Fibroblast of skin of right quadriceps (primary cell): ENCODE results near the gene ADH5.
"Not testable (repeated sequence)": the region's sequence is repeated elsewhere in the genome, so short reads cannot be mapped to it uniquely, and the experiment has no call there.

Experiments
- DNase-seq: peaks from one replicate; pipeline ENCODE4 v3.0.0-alpha.2; 2013

The ADH5 gene

DNA sequence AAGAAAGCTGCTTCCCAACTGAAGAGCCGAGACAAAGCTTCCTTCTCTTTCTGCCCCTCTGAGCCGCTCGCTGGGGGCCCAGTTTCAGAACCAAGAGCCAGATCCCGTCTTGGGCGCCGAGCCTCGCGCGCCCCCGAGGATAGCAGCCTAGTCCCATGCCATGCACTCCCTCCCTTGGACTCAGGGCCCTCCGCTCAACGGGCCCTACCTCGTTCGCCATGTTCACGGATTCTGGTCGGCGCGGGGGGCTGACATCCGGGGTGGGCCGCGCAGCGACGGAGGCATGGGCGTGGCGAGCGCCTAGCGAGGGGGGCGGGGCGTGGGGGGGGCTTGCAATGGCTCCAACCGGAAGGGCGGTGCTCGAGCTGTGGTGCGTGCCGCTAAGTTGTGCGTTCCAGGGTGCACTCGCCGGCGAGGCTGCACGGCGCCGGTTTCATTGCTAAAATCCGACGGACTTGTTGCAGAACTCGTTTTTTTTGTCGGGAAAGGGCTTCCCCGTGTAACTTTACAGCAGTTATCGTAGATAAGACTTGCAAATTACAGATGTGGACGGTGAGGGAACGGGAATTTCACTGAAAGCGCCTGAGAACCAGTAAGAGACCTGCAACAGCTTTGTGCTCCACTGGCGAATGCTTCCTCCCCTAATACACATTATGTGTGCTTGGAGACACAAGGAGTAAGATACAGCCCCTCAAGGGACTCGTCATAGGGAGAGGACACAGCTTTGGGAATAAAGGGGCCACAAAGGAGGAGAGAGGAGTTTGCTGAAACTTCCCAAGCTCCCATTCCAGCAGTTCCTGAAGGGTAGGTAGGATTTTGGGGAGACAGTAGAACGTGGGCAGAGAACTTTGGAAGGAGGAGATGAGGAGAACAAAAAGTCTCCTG is at the start of gene ADH5:
ADH5 (minus strand) TSS at position 308 of the 885 bp plus-strand sequence; CDS start at position 220, 88 bp downstream.
- DNase-seq = peak; percentile 88

DNA sequence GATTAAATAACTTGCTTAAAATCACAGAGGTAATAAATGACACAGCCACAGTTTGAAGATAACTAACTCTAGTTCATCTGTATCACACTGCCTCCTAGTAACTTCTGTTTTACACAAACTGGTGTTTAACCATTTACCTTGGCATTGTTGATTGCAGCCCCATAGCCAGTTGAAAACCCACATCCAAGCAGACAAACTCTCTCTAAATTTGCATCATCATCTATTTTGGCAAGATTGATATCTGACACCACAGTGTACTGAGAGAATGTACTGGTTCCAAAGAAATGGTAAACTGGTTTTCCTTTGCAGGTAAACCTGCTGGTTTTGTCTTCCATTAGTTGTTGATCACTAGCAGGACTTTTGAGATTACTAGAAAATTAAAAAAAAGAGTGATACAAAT is 47.7 kb upstream of the ADH5 start:
- DNase-seq = no peak

DNA sequence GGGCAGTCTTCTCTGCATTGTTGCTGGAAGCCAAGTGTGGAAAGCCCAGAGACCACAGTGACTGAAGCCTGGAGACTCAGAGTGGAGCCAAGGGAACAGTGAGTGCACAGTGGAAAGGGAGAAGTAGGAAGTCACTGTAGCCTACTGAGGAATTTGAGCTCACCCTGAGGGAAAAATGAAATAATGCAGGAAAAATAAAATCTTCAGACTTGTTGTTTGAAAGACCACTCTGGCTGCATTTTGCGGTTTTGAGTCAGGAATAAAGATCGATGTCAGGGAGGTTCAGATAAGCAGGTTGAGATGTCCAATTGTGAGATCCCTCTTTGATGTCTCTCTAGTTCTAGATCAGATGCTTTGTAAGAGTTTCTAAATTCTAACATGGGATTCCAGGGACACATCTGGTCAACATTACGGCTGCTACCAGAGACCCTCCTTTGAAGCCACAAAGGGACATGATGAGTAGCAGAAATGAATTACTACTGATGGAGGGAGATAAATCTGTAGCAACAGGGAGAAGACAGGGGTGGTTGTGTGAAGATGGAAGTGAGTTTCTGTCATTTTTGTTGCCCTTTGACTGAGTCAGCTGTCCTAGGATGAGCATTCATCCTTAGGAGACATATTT is 47.1 kb upstream of the ADH5 start:
- DNase-seq = peak; percentile 6

DNA sequence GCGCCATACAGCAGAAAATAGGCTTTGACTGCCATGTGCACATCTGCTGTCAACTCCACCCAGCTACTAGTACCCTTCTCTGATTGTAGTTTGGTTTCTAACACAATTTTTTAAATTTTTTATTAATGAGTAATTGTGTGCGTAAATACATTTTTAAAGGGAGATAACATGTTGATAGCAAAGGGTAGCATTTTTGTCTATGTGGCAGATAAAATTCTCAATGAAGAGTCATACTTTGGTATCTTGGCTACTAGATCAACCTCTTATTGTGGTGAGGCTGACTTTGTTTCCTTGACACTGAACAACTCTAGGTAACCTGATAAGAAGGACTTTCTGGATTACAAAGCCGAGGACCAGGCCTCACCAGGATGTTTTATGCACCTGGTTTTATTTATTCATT is 46.0 kb upstream of the ADH5 start:
- DNase-seq = no peak

DNA sequence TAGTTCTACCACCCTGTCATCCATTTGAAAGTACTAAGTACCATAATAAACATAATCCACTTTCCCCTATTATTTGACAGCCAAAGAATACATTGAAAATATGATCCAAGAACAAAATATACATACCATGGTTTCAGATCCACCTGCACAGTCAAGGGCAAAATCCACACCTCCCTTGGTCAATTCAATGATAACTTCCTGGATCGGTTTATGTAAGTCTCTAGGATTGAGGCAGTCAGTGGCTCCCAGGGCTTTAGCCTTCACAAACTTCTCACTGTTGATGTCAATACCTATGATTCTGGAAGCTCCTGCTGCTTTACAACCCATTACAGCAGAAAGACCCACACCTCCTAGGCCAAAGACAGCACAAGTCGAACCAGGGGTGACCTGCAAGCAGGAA is 42.8 kb upstream of the ADH5 start:
- no peak for DNase-seq

DNA sequence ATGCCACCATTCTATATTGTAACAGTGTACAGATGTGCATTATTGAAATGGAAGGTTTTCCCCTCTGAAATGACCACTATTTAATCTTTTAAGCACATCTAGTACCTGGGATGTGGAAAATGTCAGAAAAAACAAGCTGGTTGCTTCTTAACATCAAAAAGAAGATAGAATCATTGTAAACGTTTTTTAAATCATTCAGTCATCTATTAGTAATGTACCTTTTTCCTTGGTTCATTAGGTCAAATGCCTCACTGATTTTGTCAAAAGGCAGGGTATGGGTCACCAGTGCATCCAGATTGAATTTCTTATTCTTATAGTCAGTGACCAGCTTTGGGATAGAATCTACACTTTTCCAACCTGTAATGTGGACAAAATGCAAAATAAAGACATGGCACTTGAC is 37.8 kb upstream of the ADH5 start:
- no peak for DNase-seq

DNA sequence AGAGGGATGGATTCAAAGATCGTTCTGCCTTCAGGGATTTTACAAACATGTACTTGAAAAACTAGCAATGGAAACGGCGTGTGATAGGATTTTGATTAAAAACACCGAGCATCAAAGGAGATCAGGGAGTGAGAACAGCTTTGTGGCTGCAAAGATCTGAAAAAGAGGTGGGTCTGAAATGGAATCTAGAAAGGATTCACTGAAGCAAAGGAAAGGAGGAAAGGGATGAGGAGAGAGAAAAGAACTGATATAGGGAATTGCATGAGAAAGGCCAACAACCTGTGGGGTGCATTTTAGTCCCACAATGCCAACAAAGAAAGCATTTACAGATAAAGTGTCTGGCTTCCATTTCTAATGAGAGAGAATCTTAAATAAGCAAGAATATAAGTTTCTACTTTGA is 32.4 kb upstream of the ADH5 start:
- no peak for DNase-seq

DNA sequence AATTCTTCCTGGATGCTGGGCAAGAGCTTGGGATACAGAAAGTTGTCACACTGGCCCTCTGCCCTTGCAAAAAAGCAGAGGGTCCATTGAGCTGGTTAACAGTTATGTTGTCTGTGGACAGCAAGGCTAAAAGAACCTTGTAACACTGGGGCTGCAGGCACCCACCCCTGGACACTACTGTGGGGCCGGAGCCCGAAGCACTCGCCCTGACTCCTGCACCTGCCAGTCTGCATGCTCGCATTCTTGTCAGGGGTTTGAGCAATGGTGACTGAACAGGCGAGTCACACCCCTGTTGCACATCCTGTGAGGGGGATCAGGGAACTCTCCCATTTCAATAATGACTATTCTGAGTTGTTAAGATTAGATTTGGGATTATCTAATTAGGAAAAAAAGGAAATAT is 31.9 kb upstream of the ADH5 start:
- DNase-seq = no peak

DNA sequence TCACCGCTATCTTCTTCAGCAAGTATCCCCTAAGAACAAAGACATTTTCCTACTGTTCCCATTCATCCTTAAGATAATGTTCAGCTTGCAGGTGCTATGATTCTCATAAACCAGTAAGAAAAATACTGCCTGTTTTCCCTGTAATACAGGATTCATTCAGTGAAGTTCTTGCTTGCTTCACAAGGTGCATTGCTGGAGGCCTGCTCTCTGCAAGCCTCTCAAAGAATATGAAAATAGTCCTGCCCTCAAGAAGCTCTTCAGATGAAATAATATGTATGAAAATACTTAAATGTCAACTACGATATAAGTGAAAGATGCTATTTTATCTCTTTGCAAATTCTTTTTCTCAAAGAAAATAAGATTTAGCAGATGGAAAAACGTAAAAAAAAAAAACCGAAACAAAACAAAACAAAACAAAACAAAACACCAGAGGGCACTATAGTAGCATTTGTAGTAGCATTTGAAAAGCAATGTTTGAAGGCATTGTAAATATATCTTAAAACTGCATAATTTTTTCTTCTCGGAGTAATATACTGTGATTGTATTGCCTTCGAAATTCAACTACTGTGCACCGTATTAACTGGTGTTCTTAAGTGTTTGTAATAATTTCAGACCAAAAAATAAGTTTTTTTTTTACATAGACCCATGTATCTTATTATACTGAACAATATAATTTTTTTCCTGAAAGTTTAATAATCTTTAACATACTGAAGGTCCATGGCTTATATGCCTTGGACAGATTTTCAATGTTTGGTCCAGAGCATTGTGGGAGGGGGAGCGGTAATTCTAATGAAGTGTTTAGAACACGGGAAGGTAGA is 29.5 kb upstream of the ADH5 start:
- peak; percentile 15 for DNase-seq

DNA sequence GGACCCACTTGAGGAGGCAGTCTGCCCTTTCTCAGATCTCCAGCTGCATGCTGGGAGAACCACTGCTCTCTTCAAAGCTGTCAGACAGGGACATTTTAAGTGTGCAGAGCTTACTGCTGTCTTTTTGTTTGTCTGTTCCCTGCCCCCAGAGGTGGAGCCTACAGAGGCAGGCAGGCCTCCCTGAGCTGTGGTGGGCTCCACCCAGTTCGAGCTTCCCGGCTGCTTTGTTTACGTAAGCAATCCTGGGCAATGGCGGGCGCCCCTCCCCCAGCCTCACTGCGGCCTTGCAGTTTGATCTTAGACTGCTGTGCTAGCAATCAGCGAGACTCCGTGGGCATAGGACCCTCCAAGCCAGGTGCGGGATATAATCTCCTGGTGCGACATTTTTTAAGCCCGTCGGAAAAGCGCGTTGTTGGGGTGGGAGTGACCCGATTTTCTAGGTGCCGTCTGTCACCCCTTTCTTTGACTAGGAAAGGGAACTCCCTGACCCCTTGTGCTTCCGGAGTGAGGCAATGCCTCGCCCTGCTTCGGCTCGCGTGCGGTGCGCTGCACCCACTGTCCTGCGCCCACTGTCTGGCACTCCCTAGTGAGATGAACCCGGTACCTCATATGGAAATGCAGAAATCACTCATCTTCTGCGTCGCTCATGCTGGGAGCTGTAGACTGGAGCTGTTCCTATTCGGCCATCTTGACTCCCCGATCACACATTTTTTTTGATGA is 28.7 kb upstream of the ADH5 start:
- DNase-seq = not testable (repeated sequence)

DNA sequence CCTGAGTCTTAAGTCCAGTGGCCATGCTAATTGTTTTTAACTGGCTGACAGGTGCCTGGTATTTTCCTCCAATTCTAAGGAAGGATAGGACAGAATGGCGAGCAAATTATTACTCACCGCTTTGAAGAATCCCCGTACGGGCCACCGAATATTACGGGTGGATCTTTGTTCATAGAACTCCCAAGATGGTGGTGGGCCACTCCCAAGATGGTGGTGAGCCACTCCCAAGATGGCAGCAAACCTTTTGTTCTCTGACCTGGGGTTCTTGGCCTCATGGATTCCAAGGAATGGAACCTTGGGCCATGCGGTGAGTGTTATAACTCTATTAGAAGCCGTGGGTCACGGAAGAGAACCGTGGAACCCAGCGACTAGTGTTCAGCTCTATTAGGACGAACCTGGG is 20.7 kb upstream of the ADH5 start:
- DNase-seq = not testable (repeated sequence)

DNA sequence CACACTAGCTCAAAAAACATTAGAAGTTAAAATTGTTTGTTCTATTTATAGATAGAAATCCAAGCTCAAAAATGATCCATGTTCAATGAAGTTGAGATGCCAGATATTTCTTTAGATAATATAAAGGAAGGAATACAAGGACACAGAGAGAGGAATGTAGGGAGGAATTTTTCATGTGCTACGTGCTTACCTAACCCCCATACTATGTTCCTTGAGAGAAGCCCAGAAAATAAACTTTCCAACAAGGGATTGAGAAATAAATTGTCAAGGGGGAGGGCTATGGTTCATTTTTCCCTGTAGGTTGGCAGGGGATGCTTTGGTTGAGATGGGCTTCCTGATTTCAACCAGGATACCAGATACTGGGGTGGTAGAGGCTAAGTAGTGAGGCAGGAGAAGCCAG is 15.6 kb upstream of the ADH5 start:
- DNase-seq = peak; percentile 31

DNA sequence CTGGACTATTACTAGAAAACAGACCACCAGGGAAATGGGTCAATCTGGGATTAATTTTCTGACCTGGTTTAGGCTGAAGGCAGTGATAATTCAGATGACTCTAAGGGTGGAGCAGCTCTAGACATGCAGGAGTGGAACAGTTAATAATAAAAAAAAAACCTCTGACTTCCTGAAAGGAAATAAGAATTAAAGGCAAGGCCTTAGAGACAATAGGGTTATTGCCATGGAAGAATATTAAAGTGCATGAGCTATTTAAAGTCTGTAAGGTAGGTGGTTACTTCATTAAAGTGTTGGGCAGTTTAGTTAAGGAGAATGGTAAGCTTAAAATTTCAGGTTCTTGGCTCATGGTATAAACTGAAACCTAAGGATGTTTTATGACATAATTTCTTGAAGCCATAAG is 14.6 kb upstream of the ADH5 start:
- DNase-seq = no peak

DNA sequence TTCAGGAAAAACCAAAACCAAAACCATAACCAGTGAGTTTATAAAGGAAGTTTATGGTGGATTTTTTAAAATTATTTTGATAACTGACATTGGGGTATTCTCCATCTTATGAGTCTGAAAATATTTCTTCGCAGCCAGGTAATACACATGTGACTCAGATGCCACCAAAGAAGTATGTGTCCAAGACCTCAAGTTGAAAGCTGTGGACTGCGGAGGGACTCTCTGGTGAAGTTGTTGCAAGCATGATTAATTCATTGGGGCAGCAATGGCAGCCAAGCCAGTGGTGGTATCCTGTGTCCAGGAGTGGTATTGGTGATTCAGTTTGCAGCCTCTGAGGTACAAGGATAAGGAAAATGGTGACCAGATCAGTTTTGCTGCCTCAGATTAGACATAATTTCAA is 14.0 kb upstream of the ADH5 start:
- no peak for DNase-seq

DNA sequence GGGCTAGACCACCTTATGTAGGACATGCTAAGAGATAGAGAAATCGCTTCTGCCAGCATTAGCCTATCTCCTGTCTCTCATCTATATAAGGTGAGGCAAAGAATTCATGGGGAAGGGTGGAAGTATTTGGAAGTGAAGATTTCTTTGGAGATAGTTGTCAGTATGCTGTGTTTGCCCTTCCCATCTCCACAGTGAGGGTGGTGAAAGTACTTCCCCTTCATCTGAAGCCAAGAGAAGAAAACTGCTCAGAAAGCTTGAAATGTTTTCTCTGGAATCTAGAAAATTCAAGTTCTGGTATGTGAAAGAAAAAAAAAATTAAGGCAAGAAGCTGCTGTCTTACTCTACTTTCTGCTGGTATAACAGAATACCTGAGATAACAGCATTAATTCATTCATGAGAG is 12.3 kb upstream of the ADH5 start:
- peak; percentile 36 for DNase-seq

DNA sequence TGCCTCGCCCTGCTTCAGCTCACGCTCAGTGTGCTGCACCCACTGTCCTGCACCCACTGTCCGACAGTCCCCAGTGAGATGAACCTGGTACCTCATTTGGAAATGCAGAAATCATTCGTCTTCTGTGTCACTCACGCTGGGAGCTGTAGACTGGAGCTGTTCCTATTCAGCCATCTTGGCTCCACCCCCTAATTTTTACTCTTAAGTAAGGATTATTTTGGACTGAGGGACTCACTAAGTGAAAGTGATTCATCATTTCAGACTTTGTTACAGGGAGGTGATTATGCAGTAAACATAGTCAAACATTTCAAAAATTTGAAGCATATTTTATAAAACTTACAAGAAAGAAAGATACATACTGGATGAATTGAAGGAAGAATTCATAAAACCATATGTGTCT is 11.2 kb upstream of the ADH5 start:
- peak; percentile 27 for DNase-seq

DNA sequence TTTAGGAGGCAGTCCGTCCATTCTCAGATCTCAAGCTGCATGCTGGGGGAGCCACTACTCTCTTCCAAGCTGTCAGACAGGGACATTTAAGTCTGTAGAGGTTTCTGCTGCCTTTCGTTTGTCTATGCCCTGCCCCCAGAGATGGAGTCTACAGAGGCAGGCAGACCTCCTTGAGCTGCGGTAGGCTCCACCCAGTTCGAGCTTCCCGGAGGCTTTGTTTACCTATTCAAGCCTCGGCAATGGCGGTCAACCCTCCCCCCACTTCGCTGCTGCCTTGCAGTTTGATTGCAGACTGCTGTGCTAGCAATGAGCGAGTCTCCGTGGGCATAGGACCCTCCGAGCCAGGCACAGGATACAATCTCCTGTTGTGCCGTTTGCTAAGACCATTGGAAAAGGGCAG is 10.7 kb upstream of the ADH5 start:
- DNase-seq = no peak

DNA sequence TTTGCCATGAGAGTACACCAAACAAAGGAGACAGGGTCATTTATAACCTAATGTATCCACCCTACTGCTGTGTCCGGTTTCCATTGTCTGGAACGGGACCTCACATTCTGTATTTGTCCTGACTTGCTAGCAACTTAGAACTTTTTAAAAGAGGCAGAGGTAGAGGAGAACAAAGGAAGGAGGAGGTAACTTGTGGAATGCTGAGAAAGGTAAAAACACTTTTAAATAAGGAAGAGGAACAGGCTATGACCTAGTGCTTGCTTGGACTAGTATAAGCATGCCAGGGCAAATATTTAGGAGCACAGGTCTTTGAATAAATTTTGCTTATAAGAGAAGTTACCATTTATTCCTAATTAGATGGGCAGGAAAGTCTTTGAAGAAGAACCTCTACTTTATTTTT is 3.3 kb upstream of the ADH5 start:
- not testable (repeated sequence) for DNase-seq

DNA sequence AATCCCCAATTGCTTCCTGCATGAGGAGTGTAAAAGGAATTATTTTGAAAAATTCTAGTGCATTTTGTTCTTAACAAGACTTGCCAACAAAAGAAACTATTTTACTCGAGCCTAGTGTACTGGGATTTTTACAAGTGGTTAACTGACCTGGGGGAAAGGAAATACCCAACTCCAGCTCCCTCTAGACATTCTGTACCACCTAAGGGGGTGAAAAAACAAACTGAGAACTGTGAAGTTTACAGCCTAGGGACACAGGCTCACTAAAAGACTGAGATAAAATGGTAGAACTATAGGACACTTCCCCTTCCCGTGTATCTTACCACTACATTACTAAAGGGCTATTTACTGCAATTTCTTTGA is 2.6 kb upstream of the ADH5 start:
- no peak for DNase-seq

DNA sequence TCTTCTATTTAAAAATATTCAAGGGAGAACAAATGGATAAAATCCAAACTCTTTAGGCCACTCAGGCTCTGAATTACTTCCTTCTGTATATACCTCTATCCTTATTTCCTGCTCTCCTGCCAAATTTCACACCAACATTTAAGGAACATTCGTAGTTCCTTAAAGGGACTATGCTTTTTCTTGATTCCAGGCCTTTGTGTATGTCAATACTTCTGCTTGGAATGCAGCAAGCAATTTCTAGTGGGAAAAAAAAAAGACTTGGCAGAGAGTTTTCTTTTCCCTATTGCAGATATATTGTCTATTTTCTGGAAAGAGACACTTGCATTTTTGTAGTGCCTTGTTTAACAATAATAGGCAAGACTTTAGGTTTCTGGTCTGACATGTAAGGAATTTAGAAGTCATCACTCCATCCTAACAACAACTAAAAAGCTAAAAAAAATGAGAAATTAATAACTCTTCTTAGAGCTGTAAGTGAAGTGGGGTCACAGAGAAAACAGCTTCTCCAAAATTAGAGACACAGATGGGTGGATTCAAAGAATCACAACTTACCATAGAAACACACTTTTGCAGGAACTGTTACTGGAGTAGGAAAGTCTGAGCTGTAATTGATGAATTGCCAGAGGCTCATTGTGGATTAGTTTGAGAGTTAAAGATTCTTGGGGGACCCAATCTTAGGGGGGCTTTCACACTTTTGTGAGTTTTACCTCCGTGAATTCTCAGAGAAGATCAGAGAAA is 2.1 kb upstream of the ADH5 start:
- DNase-seq = peak; percentile 26

DNA sequence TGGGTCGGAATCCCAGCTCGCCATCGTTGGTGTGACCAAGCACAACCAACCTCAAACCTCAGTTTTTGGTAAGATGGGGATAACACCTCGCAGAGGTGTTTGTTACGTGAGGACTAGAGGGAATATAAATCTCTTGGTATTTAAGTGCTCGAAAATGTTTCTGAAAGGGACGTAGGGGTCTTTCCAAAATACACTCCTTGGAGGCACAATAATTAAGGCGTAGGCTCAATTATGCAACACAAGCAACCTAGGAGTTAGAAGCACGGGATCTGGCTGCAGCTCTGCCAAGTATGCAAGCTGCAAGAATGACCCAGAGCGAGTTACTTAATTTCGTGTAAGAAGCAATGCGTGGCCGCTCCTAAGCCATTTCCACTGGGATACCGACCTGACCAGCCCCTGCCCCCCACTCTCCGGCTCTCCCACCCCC is 552 bp downstream of the ADH5 start:
- DNase-seq = peak; percentile 68

DNA sequence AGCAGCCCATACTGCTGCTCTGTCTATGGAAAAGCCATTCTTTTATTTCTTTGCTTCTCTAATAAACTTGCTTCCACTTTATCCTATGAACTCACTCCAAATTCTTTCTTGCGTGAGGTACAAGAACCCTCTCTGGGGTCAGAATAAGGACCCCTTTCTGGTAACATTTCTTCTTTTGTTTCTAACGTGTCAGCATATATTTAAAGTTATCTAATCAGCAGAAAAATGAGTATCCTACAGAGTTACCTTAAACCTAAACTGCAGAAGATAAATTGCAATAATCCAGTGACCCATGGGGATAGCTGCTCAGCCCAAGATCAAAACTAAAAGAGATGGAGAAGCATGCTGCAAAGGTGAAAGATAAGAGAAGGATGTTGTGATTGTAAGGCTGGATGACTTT is 4.0 kb downstream of the ADH5 start:
- no peak for DNase-seq
